ENCODE data around the gene DOCK10. TPM values are rescaled to one million over a fixed set of nuclear protein-coding genes. Genes with fewer than 3 reads are reported as not detected.

DOCK10 gene
- total RNA-seq, 1 experiment from 2014 or later: 2.9 TPM

GRCh38 chr2:224969095-224969494 is 73.2 kb downstream of the DOCK10 start:
- H3K4me1 Mint-ChIP-seq: peaks cover 3% of the 10 kb centered on the region; the same call in 1 of the 2 replicates
- no peak for TF ChIP-seq CREM (CRISPR knock-in tag; IDR thresholded peaks at IDR 0.05)
- no peak for TF ChIP-seq NR3C1 (CRISPR knock-in tag; conservative IDR thresholded peaks at IDR 0.05; ENCODE audit: low read depth)
- TF ChIP-seq ERG (CRISPR knock-in tag; IDR thresholded peaks at IDR 0.05): no peak
- TF ChIP-seq ATF6 (CRISPR knock-in tag; IDR thresholded peaks at IDR 0.05): no peak
- TF ChIP-seq ARID4B (CRISPR knock-in tag; IDR thresholded peaks at IDR 0.05; ENCODE audit: borderline replicate concordance): no peak
- no peak for TF ChIP-seq ZNF281 (CRISPR knock-in tag; IDR thresholded peaks at IDR 0.05)
- no peak for TF ChIP-seq IRF1 (CRISPR knock-in tag; IDR thresholded peaks at IDR 0.05)
- no peak for TF ChIP-seq E2F4 (CRISPR knock-in tag; IDR thresholded peaks at IDR 0.05; ENCODE audit: borderline replicate concordance, low read depth)
- TF ChIP-seq ZNF512 (CRISPR knock-in tag; IDR thresholded peaks at IDR 0.05; ENCODE audit: borderline replicate concordance): no peak
- no peak for TF ChIP-seq CREB1 (CRISPR knock-in tag; IDR thresholded peaks at IDR 0.05)
- TF ChIP-seq ZNF671 (CRISPR knock-in tag; IDR thresholded peaks at IDR 0.05): no peak
- no peak for TF ChIP-seq JAZF1 (CRISPR knock-in tag; IDR thresholded peaks at IDR 0.05)
- no peak for TF ChIP-seq ZNF219 (CRISPR knock-in tag; IDR thresholded peaks at IDR 0.05; ENCODE audit: borderline replicate concordance)
- TF ChIP-seq EMX1 (CRISPR knock-in tag; IDR thresholded peaks at IDR 0.05): no peak
- no peak for TF ChIP-seq STAT6 (CRISPR knock-in tag; conservative IDR thresholded peaks at IDR 0.05; ENCODE audit: low read depth)
- DNase-seq (ENCODE audit: low spot score) (no peak), ATAC-seq (no peak)
- CTCF ChIA-PET: no interaction called here
- H3K27ac Mint-ChIP-seq: no peak overlapping the region
- H3K9me3 Mint-ChIP-seq: no peaks in the 10 kb centered on the region
- no peaks in the 10 kb centered on the region; the same call in 1 of the 2 replicates for H3K27me3 Mint-ChIP-seq (ENCODE audit: low read depth)
- POLR2A ChIA-PET: no interaction called here
- no peaks in the 10 kb centered on the region for H3K36me3 Mint-ChIP-seq
- no peak overlapping the region for H3K4me3 Mint-ChIP-seq
